SU-DHL-6 (cell line): ENCODE results near the gene PTPRA.

Experiments
- H2AFZ ChIP-seq: fragments of 200-600 bp; sonication (generic); 2 replicates; pipeline ENCODE4 v1.6.1; 2014; ENCODE audit warnings: low read depth, mild to moderate bottlenecking, moderate library complexity, mixed read lengths, antibody characterized with exemption, low read length; ENCODE audit not compliant: severe bottlenecking
- H3F3A ChIP-seq: fragments of 200-600 bp; shearing (Covaris generic); 2 replicates; pipeline ENCODE4 v1.6.0; 2016; ENCODE audit warnings: antibody characterized with exemption, mild to moderate bottlenecking; ENCODE audit not compliant: insufficient read depth
- H3K27ac ChIP-seq: fragments of 200-600 bp; sonication (generic); 2 replicates; pipeline ENCODE4 v1.5.1; 2016; ENCODE audit warnings: low read depth, mild to moderate bottlenecking, low read length, moderate library complexity, mixed read lengths
- H3K27me3 ChIP-seq: fragments of 200-600 bp; sonication (generic), shearing (Covaris generic); 2 replicates; pipeline ENCODE4 v1.6.0; 2014; ENCODE audit warnings: mild to moderate bottlenecking, low read length
- H3K36me3 ChIP-seq: fragments of 200-600 bp; sonication (generic); 2 replicates; pipeline ENCODE4 v1.6.1; 2014; ENCODE audit warnings: mild to moderate bottlenecking, low read length, mixed read lengths
- H3K4me2 ChIP-seq: fragments of 300-600, 200-600 bp; shearing (Covaris generic), sonication (generic); 2 replicates; pipeline ENCODE4 v1.6.0; 2014; ENCODE audit warnings: low read length, low read depth, mild to moderate bottlenecking; ENCODE audit not compliant: poor library complexity, severe bottlenecking
- H3K4me3 ChIP-seq: fragments of 200-600 bp; sonication (generic); 2 replicates; pipeline ENCODE4 v1.5.1; 2014; ENCODE audit warnings: antibody characterized with exemption, low read length, mild to moderate bottlenecking, mixed read lengths; ENCODE audit not compliant: insufficient read depth, poor library complexity, severe bottlenecking
- H3K79me2 ChIP-seq: fragments of 200-600 bp; sonication (generic); 2 replicates; pipeline ENCODE4 v1.6.1; 2014; ENCODE audit warnings: mild to moderate bottlenecking, low read length, moderate library complexity; ENCODE audit not compliant: insufficient read depth
- H3K9ac ChIP-seq: fragments of 200-600 bp; sonication (generic); 2 replicates; pipeline ENCODE4 v1.7.0; 2014; ENCODE audit warnings: mild to moderate bottlenecking, low read length
- H3K9me2 ChIP-seq: fragments of 200-600 bp; sonication (generic); replicated peaks from 2 replicates; pipeline ENCODE4 v1.6.1; 2014; ENCODE audit warnings: low read length; ENCODE audit not compliant: insufficient read depth
- H3K9me3 ChIP-seq: fragments of 200-600 bp; sonication (generic); 2 replicates; pipeline ENCODE4 v1.6.1; 2014; ENCODE audit warnings: low read length, mixed read lengths; ENCODE audit not compliant: insufficient read depth
- H4K20me1 ChIP-seq: fragments of 200-600 bp; sonication (generic); 2 replicates; pipeline ENCODE4 v1.6.1; 2014; ENCODE audit warnings: low read depth, mild to moderate bottlenecking, antibody characterized with exemption, low read length, moderate library complexity, mixed read lengths
- EZH2phosphoT487 ChIP-seq: fragments of 200-600 bp; sonication (generic), shearing (Covaris generic); conservative IDR thresholded peaks from 2 replicates; pipeline ENCODE4 v1.6.1; 2018; ENCODE audit warnings: mild to moderate bottlenecking, antibody characterized with exemption, low read length, moderate library complexity, mixed read lengths
- TF ChIP-seq, protein P1 (sequence below): fragments of 200-600 bp; sonication (generic); IDR thresholded peaks from one replicate; pipeline ENCODE4 v1.5.1; 2017; ENCODE audit warnings: antibody characterized with exemption, mild to moderate bottlenecking, low read length, moderate library complexity; ENCODE audit not compliant: insufficient read depth, poor library complexity, severe bottlenecking

The PTPRA gene

GRCh38 chr20:2840138-2840966, 32.9 kb upstream of the PTPRA start, which contains the start of the genes PCED1A and VPS16:
Gene PCED1A (minus strand): TSS chr20:2840655. CDS start chr20:2839912, 743 bp downstream.
Gene VPS16 (plus strand): TSS chr20:2840745. CDS start chr20:2840775, 30 bp downstream.
- H3K27ac ChIP-seq: no peak within 1 kb of the TSS
- H4K20me1 ChIP-seq: no peaks in the 10 kb centered on the region
- H3K9me2 ChIP-seq: no peaks in the 10 kb centered on the region
- H3K9me3 ChIP-seq: no peaks in the 10 kb centered on the region
- no peaks in the 10 kb centered on the region for H3K27me3 ChIP-seq
- H3K79me2 ChIP-seq: peaks cover 4% of the 10 kb centered on the region; the same call in 1 of the 2 replicates
- no peaks in the 10 kb centered on the region for H3F3A ChIP-seq
- H3K9ac ChIP-seq: peak within 1 kb of the TSS; percentile 64
- peak within 1 kb of the TSS; percentile 100 for H2AFZ ChIP-seq
- no peaks in the 10 kb centered on the region for H3K36me3 ChIP-seq
- peak within 1 kb of the TSS; percentile 72 for H3K4me2 ChIP-seq
- TF ChIP-seq, protein P1, sequence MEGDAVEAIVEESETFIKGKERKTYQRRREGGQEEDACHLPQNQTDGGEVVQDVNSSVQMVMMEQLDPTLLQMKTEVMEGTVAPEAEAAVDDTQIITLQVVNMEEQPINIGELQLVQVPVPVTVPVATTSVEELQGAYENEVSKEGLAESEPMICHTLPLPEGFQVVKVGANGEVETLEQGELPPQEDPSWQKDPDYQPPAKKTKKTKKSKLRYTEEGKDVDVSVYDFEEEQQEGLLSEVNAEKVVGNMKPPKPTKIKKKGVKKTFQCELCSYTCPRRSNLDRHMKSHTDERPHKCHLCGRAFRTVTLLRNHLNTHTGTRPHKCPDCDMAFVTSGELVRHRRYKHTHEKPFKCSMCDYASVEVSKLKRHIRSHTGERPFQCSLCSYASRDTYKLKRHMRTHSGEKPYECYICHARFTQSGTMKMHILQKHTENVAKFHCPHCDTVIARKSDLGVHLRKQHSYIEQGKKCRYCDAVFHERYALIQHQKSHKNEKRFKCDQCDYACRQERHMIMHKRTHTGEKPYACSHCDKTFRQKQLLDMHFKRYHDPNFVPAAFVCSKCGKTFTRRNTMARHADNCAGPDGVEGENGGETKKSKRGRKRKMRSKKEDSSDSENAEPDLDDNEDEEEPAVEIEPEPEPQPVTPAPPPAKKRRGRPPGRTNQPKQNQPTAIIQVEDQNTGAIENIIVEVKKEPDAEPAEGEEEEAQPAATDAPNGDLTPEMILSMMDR: no peak
- no peak for TF ChIP-seq EZH2phosphoT487
- H3K4me3 ChIP-seq: peak within 1 kb of the TSS; percentile 74

- H3K79me2 ChIP-seq: peaks cover 4% of the 10 kb centered on the region; the same call in 1 of the 2 replicates
- no peaks in the 10 kb centered on the region for H3F3A ChIP-seq
- no peak for TF ChIP-seq EZH2phosphoT487
- TF ChIP-seq, protein P1: no peak
- H3K36me3 ChIP-seq: no peaks in the 10 kb centered on the region
- peak overlapping the region; percentile 64 for H3K9ac ChIP-seq
- no peaks in the 10 kb centered on the region for H3K27me3 ChIP-seq
- H3K27ac ChIP-seq: no peak overlapping the region
- no peaks in the 10 kb centered on the region for H4K20me1 ChIP-seq
- H3K4me3 ChIP-seq: peak overlapping the region; percentile 74
- H3K9me2 ChIP-seq: no peaks in the 10 kb centered on the region
- H2AFZ ChIP-seq: peak overlapping the region; percentile 65
- H3K9me3 ChIP-seq: no peaks in the 10 kb centered on the region
- peak overlapping the region; percentile 72 for H3K4me2 ChIP-seq
Measured at GRCh38 chr20:2840967-2841531, 32.2 kb upstream of the PTPRA start.

DNA sequence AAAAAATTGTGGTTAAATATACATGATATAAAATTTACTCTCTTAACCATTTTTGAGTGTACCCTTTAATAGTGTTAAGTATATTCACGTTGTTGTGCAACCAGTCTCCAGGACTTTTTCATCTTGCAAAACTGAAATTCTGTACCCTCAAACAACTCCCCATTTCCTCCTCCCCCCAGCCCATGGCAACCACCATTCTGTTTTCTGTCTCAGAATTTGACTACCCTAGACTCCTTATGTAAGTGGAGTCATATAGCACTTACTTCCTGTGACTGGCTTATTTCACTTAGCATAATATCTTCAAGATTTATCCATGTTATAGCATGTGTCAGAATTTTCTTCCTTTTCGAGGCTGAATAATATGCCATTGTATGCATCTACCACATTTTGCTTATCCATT, 27.7 kb upstream of the PTPRA start:
- Histone ChIP-seq H3K27me3 (no peaks in the 10 kb centered on the region), H3K9me2 (no peaks in the 10 kb centered on the region), H3K79me2 (peaks cover 4% of the 10 kb centered on the region; the same call in 1 of the 2 replicates), H3K27ac (no peak overlapping the region), H3K9me3 (no peaks in the 10 kb centered on the region), H3K4me2 (no peak overlapping the region), H3K4me3 (no peak overlapping the region), H3K9ac (no peak overlapping the region), H3K36me3 (no peaks in the 10 kb centered on the region), H2AFZ (no peak overlapping the region), H4K20me1 (no peaks in the 10 kb centered on the region), H3F3A (no peaks in the 10 kb centered on the region)
- TF ChIP-seq, protein P1: no peak
- no peak for TF ChIP-seq EZH2phosphoT487
